ENCODE results near the gene FOXA1.
"Not testable (repeated sequence)": the region's sequence is repeated elsewhere in the genome, so short reads cannot be mapped to it uniquely, and the experiment has no call there.

FOXA1 gene

GRCh38 chr14:37588956-37589714, 5.9 kb downstream of the FOXA1 start:
- DNase-seq = no peak

- DNase-seq = no peak
These were observed 6.4 kb downstream of the FOXA1 start for GRCh38 chr14:37588667-37588955.

- no peak for DNase-seq
These were observed 7.0 kb downstream of the FOXA1 start for GRCh38 chr14:37587881-37588666.

GRCh38 chr14:37587131-37587803, 7.8 kb downstream of the FOXA1 start:
- no peak for DNase-seq

GRCh38 chr14:37586797-37587130, 8.3 kb downstream of the FOXA1 start:
- no peak for DNase-seq

- DNase-seq = no peak
These were observed 8.9 kb downstream of the FOXA1 start for GRCh38 chr14:37585971-37586796.

GRCh38 chr14:37585101-37585511, 9.9 kb downstream of the FOXA1 start:
- no peak for DNase-seq

GRCh38 chr14:37584211-37585100, 10.6 kb downstream of the FOXA1 start:
- no peak for DNase-seq

- DNase-seq = no peak
These were observed 11.5 kb downstream of the FOXA1 start for GRCh38 chr14:37583358-37584210.

- DNase-seq = no peak
These were observed 14.9 kb downstream of the FOXA1 start for GRCh38 chr14:37580146-37580545.

GRCh38 chr14:37579274-37579673, 15.8 kb downstream of the FOXA1 start:
- no peak for DNase-seq

GRCh38 chr14:37573356-37573755, 21.7 kb downstream of the FOXA1 start:
- DNase-seq = no peak

GRCh38 chr14:37571391-37571790, 23.7 kb downstream of the FOXA1 start:
- no peak for DNase-seq

GRCh38 chr14:37569729-37570128, 25.3 kb downstream of the FOXA1 start:
- no peak for DNase-seq

- DNase-seq = no peak
These were observed 28.2 kb downstream of the FOXA1 start for GRCh38 chr14:37566811-37567371.

- DNase-seq = no peak
These were observed 29.5 kb downstream of the FOXA1 start for GRCh38 chr14:37565550-37565949.

GRCh38 chr14:37563189-37563588, 31.9 kb downstream of the FOXA1 start:
- DNase-seq = no peak

- DNase-seq = no peak
These were observed 35.7 kb downstream of the FOXA1 start for GRCh38 chr14:37559386-37559785.

- no peak for DNase-seq
These were observed 36.3 kb downstream of the FOXA1 start for GRCh38 chr14:37558740-37559139.

GRCh38 chr14:37555596-37555995, 39.5 kb downstream of the FOXA1 start:
- DNase-seq = not testable (repeated sequence)

Measured in activated CD4-positive, alpha-beta T cell treated with anti-CD3 and anti-CD28 coated beads for 48 hours (primary cell).